ENCODE measurements around the gene RFTN1. TPM values are rescaled to one million over a fixed set of nuclear protein-coding genes. Genes with fewer than 3 reads are reported as not detected.

Gene RFTN1
- total and polyA plus RNA-seq, 9 donors = 25.2 to 63.1 (median 46.4) TPM

GRCh38 chr3:16332904-16333426, 180.5 kb downstream of the RFTN1 start:
- no peak overlapping the region for H3K4me3 ChIP-seq
- 50 to 62% (median 55%) methylated on average over 1 of the region's 1 CpG for WGBS, 3 donors
- H3K27me3 ChIP-seq = no peaks in the 10 kb centered on the region
- H3K4me1 ChIP-seq (ENCODE audit: insufficient read depth) = peaks cover 8% of the 10 kb centered on the region
- no peaks in the 10 kb centered on the region for H3K36me3 ChIP-seq
- no peak for DNase-seq
- TF ChIP-seq, protein P1, sequence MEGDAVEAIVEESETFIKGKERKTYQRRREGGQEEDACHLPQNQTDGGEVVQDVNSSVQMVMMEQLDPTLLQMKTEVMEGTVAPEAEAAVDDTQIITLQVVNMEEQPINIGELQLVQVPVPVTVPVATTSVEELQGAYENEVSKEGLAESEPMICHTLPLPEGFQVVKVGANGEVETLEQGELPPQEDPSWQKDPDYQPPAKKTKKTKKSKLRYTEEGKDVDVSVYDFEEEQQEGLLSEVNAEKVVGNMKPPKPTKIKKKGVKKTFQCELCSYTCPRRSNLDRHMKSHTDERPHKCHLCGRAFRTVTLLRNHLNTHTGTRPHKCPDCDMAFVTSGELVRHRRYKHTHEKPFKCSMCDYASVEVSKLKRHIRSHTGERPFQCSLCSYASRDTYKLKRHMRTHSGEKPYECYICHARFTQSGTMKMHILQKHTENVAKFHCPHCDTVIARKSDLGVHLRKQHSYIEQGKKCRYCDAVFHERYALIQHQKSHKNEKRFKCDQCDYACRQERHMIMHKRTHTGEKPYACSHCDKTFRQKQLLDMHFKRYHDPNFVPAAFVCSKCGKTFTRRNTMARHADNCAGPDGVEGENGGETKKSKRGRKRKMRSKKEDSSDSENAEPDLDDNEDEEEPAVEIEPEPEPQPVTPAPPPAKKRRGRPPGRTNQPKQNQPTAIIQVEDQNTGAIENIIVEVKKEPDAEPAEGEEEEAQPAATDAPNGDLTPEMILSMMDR (IDR thresholded peaks at IDR 0.05) = no peak
- TF ChIP-seq POLR2A (IDR thresholded peaks at IDR 0.05) = no peak
- no peak for TF ChIP-seq EP300 (IDR thresholded peaks at IDR 0.05)
- no peaks in the 10 kb centered on the region for H3K9me3 ChIP-seq
- no peak overlapping the region for H3K27ac ChIP-seq
- intact Hi-C loops (cut with DNase I) = no loop called here

GRCh38 chr3:16331319-16331883, 182.1 kb downstream of the RFTN1 start:
- TF ChIP-seq EP300 (IDR thresholded peaks at IDR 0.05) (no peak), POLR2A (IDR thresholded peaks at IDR 0.05) (no peak)
- TF ChIP-seq, protein P1 (IDR thresholded peaks at IDR 0.05) = no peak
- Histone ChIP-seq H3K27me3 (no peaks in the 10 kb centered on the region), H3K27ac (no peak overlapping the region), H3K4me1 (ENCODE audit: insufficient read depth) (peaks cover 5% of the 10 kb centered on the region), H3K9me3 (no peaks in the 10 kb centered on the region), H3K36me3 (no peaks in the 10 kb centered on the region), H3K4me3 (no peak overlapping the region)
- 96 to 98% (median 96%) methylated on average over 3 of the region's 3 CpGs for WGBS, 3 donors
- DNase-seq = no peak
- intact Hi-C loops (cut with DNase I) = no loop called here

- intact Hi-C loops (cut with DNase I) = no loop called here
- whole genome bisulfite sequencing, 3 donors = 84 to 94% (median 85%) methylated on average over 4 of the region's 4 CpGs
These were observed 183.1 kb downstream of the RFTN1 start for GRCh38 chr3:16330351-16330750.

GRCh38 chr3:16329826-16330129, 183.7 kb downstream of the RFTN1 start:
- intact Hi-C loops (cut with DNase I) = no loop called here
- Histone ChIP-seq H3K4me3 (no peak overlapping the region), H3K4me1 (ENCODE audit: insufficient read depth) (peaks cover 1% of the 10 kb centered on the region), H3K36me3 (no peaks in the 10 kb centered on the region), H3K27ac (no peak overlapping the region), H3K27me3 (no peaks in the 10 kb centered on the region), H3K9me3 (no peaks in the 10 kb centered on the region)
- TF ChIP-seq EP300 (IDR thresholded peaks at IDR 0.05) (no peak), POLR2A (IDR thresholded peaks at IDR 0.05) (no peak)
- TF ChIP-seq, protein P1 (IDR thresholded peaks at IDR 0.05) = no peak
- no peak for DNase-seq
- WGBS, 3 donors = 73 to 78% (median 77%) methylated on average over 9 of the region's 9 CpGs

More at GRCh38 chr3:16330351-16330750, 183.1 kb downstream of the RFTN1 start:
- Histone ChIP-seq H3K27me3 (no peaks in the 10 kb centered on the region), H3K9me3 (no peaks in the 10 kb centered on the region), H3K4me1 (ENCODE audit: insufficient read depth) (peaks cover 1% of the 10 kb centered on the region), H3K27ac (no peak overlapping the region), H3K36me3 (no peaks in the 10 kb centered on the region), H3K4me3 (no peak overlapping the region)
- DNase-seq = no peak
- TF ChIP-seq EP300 (IDR thresholded peaks at IDR 0.05) = no peak
- TF ChIP-seq, protein P1 (IDR thresholded peaks at IDR 0.05) = no peak
- no peak for TF ChIP-seq POLR2A (IDR thresholded peaks at IDR 0.05)

Measured in ovary (tissue), 9 donors.